Cardiac fibroblast (primary cell): Measurements from ENCODE around the gene LIMS1.
"Not testable (repeated sequence)": the region's sequence is repeated elsewhere in the genome, so short reads cannot be mapped to it uniquely, and the experiment has no call there.

Experiments used
- DNase-seq, 2 donors: peaks; one replicate each; pipeline versions ENCODE4 v3.0.0 to v3.0.0-alpha.2; 2010; ENCODE audit warnings: low read depth in 2 of 2
- H3K4me3 ChIP-seq, 2 donors: replicated peaks in 1 of 2; 1 replicate in 1 of 2; 2 replicates in 1 of 2; pipeline ENCODE4 v1.5.1; 2011; ENCODE audit warnings: low read depth in 2 of 2, low read length in 2 of 2, mild to moderate bottlenecking in 2 of 2, moderate library complexity in 1 of 2
- CTCF ChIP-seq: IDR thresholded peaks from one replicate; pipeline ENCODE4 v1.5.1; 2011; ENCODE audit warnings: low read depth, mild to moderate bottlenecking, low read length, inconsistent platforms

LIMS1 gene

DNA sequence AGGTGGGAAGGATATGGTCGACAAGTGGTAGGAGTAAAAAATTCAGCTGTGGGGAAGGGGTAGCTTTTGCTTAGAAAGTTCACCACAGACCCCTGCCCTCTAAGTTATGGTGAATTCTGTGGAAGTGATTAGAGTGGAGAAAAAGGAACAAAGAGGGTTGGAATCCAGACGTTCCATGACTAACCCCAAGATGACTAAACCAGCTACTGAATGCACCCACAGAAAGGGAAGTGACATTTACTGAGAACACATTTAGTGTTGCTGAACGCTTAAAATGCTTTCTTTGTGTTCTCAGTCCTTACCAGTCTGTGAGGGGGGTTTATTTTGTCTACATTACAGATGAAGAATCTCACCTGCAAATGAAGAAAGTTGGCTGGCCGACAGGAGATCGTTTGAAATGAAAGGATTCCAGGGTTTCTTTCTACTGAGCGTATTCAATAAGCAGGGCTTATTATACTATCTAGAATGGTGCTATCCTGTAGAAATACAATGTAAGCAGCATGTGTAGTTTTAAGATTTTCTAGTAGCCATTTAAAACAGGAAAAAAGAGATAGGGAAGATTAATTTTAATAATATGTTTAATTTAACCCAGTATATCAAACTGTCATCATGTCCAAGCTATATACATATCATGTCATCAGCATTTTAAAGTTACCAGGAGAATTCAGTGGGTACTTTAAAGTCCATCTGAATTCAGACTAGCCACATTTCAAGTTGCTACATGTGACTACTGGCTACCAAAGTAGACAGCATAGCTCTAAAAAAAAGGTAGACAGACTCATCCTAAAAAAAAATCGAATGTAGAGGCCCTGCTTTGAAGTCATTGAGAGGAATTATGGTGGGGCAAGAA is 60.1 kb downstream of the LIMS1 start:
- DNase-seq: peak; percentile 79 to 96
- no peak overlapping the region for H3K4me3 ChIP-seq
- no peak for TF ChIP-seq CTCF

- H3K4me3 ChIP-seq: no peak overlapping the region
- no peak for TF ChIP-seq CTCF
- DNase-seq: peak; percentile 76 to 95
Measured at GRCh38 chr2:108594982-108595464, 60.8 kb downstream of the LIMS1 start.

DNA sequence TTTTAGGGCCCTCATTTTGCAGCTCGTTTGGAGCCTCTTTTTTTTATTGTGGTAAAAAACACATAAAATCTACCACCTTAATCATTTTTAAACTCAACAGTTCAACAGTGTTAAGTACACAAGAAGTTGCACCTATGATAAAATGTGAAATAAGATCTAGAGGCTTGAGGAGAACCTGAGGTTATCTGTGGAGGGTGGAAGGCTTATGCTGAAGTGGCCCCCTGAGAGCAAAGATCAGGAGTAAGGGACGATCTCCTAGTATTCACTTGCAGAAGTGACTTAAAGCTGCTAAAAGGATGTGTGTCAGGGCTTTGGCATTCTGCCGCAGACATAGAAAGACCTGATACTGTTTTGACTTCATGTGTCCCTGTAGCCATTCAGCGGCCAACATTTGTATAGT is 61.5 kb downstream of the LIMS1 start:
- DNase-seq: peak in 1 of 2 donors; percentile 52

GRCh38 chr2:108597105-108597744 is 63.0 kb downstream of the LIMS1 start:
- DNase-seq: peak; percentile 76 to 82
- H3K4me3 ChIP-seq: not testable (repeated sequence)

More for the DNA sequence above, 61.5 kb downstream of the LIMS1 start:
- H3K4me3 ChIP-seq: not testable (repeated sequence)

GRCh38 chr2:108601199-108601598 is 66.9 kb downstream of the LIMS1 start:
- DNase-seq, H3K4me3 ChIP-seq: not testable (repeated sequence)

- no peak for TF ChIP-seq CTCF
- no peak overlapping the region for H3K4me3 ChIP-seq
- no peak for DNase-seq
Measured at GRCh38 chr2:108602422-108602821, 68.2 kb downstream of the LIMS1 start.

GRCh38 chr2:108604196-108604595 is 69.9 kb downstream of the LIMS1 start:
- no peak for TF ChIP-seq CTCF
- no peak overlapping the region for H3K4me3 ChIP-seq
- DNase-seq: peak in 1 of 2 donors; percentile 53

DNA sequence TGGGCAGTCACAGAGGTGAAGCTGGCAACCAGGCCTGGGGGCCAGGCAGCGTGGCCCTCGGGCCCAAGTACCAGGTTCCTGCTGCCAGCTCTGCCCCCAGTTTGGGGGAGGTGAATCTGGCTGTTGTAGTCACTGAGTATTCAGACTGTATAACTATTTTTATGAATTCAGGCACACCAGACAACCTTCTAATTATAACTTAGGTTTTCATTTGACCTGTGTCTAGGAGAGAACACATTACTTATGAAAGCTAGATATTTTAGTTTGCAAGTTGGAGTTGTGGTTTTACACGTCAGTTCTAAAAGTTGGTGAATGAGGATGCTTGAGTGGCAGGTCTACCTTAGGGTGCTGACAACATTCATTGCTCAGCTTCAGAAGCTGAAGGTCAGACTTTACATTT is 71.7 kb downstream of the LIMS1 start:
- H3K4me3 ChIP-seq: no peak overlapping the region
- DNase-seq: no peak
- TF ChIP-seq CTCF: no peak
